Adrenal gland (tissue), 5 donors: ENCODE measurements around the gene NDUFV3.

ENCODE experiments used
- POLR2A ChIP-seq, 2 donors: fragments of 450-650 bp; IDR thresholded peaks; one replicate each; pipeline ENCODE4 v1.6.1; 2017; ENCODE audit warnings: antibody characterized with exemption in 2 of 2, mild to moderate bottlenecking in 2 of 2, moderate library complexity in 1 of 2
- TF ChIP-seq, protein P1 (sequence below), 6 experiments: fragments of 450-650 bp in 4 of 6; fragments of 200-600 bp in 2 of 6; sonication (generic) in 1 of 6; IDR thresholded peaks; 1 replicate in 5 of 6; 2 replicates in 1 of 6; pipeline versions ENCODE4 v1.5.1 to v1.8.0; 2016 to 2021; ENCODE audit warnings: antibody characterized with exemption in 6 of 6, mild to moderate bottlenecking in 2 of 6, moderate library complexity in 1 of 6
- donor health status: DM: no; HTN: no; CAD: no.

GRCh38 chr21:42906233-42906632, 13.1 kb downstream of the NDUFV3 start:
- TF ChIP-seq, protein P1, sequence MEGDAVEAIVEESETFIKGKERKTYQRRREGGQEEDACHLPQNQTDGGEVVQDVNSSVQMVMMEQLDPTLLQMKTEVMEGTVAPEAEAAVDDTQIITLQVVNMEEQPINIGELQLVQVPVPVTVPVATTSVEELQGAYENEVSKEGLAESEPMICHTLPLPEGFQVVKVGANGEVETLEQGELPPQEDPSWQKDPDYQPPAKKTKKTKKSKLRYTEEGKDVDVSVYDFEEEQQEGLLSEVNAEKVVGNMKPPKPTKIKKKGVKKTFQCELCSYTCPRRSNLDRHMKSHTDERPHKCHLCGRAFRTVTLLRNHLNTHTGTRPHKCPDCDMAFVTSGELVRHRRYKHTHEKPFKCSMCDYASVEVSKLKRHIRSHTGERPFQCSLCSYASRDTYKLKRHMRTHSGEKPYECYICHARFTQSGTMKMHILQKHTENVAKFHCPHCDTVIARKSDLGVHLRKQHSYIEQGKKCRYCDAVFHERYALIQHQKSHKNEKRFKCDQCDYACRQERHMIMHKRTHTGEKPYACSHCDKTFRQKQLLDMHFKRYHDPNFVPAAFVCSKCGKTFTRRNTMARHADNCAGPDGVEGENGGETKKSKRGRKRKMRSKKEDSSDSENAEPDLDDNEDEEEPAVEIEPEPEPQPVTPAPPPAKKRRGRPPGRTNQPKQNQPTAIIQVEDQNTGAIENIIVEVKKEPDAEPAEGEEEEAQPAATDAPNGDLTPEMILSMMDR (IDR thresholded peaks at IDR 0.05) = no peak
- no peak for TF ChIP-seq POLR2A (IDR thresholded peaks at IDR 0.05)
